ENCODE results near the gene SSBP4.

Gene SSBP4

GRCh38 chr19:18446145-18446810 lies 27.1 kb downstream of the SSBP4 start:
- DNase-seq: no peak

- DNase-seq: no peak
Measured at GRCh38 chr19:18446811-18447359, 27.7 kb downstream of the SSBP4 start.

GRCh38 chr19:18449552-18449951 lies 30.4 kb downstream of the SSBP4 start:
- DNase-seq: no peak

GRCh38 chr19:18450021-18450930 lies 31.1 kb downstream of the SSBP4 start:
- DNase-seq: no peak

GRCh38 chr19:18450931-18451836 lies 32.0 kb downstream of the SSBP4 start:
- peak; percentile 79 for DNase-seq

GRCh38 chr19:18452386-18452785 lies 33.2 kb downstream of the SSBP4 start:
- no peak for DNase-seq

GRCh38 chr19:18453269-18454024 lies 34.2 kb downstream of the SSBP4 start:
- no peak for DNase-seq

GRCh38 chr19:18456279-18456678 lies 37.1 kb downstream of the SSBP4 start:
- DNase-seq: no peak

- DNase-seq: no peak
Measured at GRCh38 chr19:18456974-18457373, 37.8 kb downstream of the SSBP4 start.

GRCh38 chr19:18457483-18458331 lies 38.5 kb downstream of the SSBP4 start:
- DNase-seq: no peak

GRCh38 chr19:18460900-18461299 lies 41.7 kb downstream of the SSBP4 start:
- no peak for DNase-seq

- no peak for DNase-seq
Measured at GRCh38 chr19:18461471-18461870, 42.3 kb downstream of the SSBP4 start.

GRCh38 chr19:18464646-18465045 lies 45.4 kb downstream of the SSBP4 start:
- DNase-seq: peak; percentile 55

GRCh38 chr19:18465214-18465963 lies 46.2 kb downstream of the SSBP4 start:
- DNase-seq: no peak

GRCh38 chr19:18465964-18466339 lies 46.8 kb downstream of the SSBP4 start:
- no peak for DNase-seq

- no peak for DNase-seq
Measured at GRCh38 chr19:18466354-18466753, 47.2 kb downstream of the SSBP4 start.

- DNase-seq: no peak
Measured at GRCh38 chr19:18467978-18468377, 48.8 kb downstream of the SSBP4 start.

- no peak for DNase-seq
Measured at GRCh38 chr19:18468517-18468916, 49.3 kb downstream of the SSBP4 start.

- peak; percentile 62 for DNase-seq
Measured at GRCh38 chr19:18469069-18469846, 50.1 kb downstream of the SSBP4 start.

GRCh38 chr19:18470787-18471186 lies 51.6 kb downstream of the SSBP4 start:
- DNase-seq: no peak

Data from DMS53 (cell line).